Activated CD4-positive, alpha-beta memory T cell treated with anti-CD3 and anti-CD28 coated beads for 36 hours (primary cell): Measurements from ENCODE around the gene CPO. TPM values are rescaled to one million over a fixed set of nuclear protein-coding genes. Genes with fewer than 3 reads are reported as not detected.
"Not testable (repeated sequence)": the region's sequence is repeated elsewhere in the genome, so short reads cannot be mapped to it uniquely, and the experiment has no call there.

Experiments used
- CTCF ChIA-PET: fragments of 350-600 bp; sonication (Branson Sonifier 250); formaldehyde crosslinking; loops from one replicate; lab custom pipeline; 2021; ENCODE audit warnings: antibody characterized with exemption, inconsistent platforms; lab: Charles Lee
- POLR2A ChIA-PET: fragments of 350-600 bp; sonication (Branson Sonifier 250); formaldehyde crosslinking; loops from one replicate; lab custom pipeline; 2021; ENCODE audit warnings: antibody characterized with exemption; lab: Charles Lee
- DNase-seq: peaks from one replicate; pipeline ENCODE4 v3.0.0-alpha.2; 2020
- H3K27ac Mint-ChIP-seq: one replicate; pipeline ENCODE4 v1.8.0; 2021; ENCODE audit warnings: mixed read lengths
- H3K27me3 Mint-ChIP-seq: one replicate; pipeline ENCODE4 v1.8.0; 2021; ENCODE audit warnings: mixed read lengths
- H3K36me3 Mint-ChIP-seq: one replicate; pipeline ENCODE4 v1.8.0; 2021; ENCODE audit warnings: mixed read lengths
- H3K4me1 Mint-ChIP-seq: one replicate; pipeline ENCODE4 v1.8.0; 2021; ENCODE audit warnings: low read depth, mixed read lengths
- H3K4me3 Mint-ChIP-seq: one replicate; pipeline ENCODE4 v1.8.0; 2021; ENCODE audit warnings: mild to moderate bottlenecking, mixed read lengths
- H3K9me3 Mint-ChIP-seq: one replicate; pipeline ENCODE4 v1.8.0; 2021; ENCODE audit warnings: mixed read lengths
- intact Hi-C: fragments of 100-400 bp; cut with micrococcal nuclease; formaldehyde crosslinking; loops from one replicate; pipeline ENCODE4 v1.15.1; 2023
- total RNA-seq, 2 experiments: library from RNA; stranded (reverse); gene quantifications; one replicate each; pipeline ENCODE4 v1.2.3, GENCODE V29; 2021

CPO gene
- total RNA-seq, 2 experiments from 2014 or later: not detected

DNA sequence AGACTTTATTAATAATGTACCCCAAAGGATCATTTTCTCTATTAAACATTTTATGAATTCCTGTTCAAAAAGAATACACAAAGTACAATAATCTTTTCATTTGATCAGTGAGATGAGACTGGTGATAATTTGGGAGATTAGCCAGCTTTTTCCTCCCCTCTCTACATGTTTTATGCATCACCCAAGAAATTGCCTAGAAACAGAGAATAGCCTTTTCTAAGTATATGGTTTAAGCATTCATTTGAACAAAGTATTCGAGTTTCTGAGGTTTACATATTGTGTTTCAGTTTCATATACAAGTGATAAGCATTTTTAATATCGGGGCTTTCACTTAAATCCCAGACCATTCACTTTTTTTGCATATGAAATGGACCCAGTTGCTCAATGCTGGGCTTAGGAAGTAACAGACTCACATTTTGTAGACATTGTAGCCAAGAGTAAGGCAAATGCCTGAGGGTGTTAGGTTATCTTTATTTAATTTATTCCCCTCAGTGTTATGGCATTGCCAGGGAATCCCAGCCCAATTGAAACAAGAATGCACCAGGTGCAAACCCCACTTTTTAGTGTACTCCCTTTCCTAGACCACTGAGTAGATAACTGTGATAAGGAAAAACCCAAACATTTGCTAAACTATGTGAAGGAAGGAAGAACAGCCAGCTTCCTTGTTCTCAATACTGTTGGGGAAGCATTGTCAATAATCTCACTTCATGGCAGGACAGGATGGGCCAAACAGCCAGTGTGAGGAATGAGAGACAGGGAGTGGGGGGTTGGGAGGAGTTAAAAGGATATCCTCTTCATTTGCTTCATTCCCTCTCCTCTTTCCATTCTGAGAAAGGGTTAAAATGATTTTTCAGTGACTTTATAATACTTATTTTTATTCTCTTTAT, 3.5 kb downstream of the CPO start:
- POLR2A ChIA-PET: no interaction called here
- Mint-ChIP-seq H3K4me3 (no peak overlapping the region), H3K9me3 (peaks cover 10% of the 10 kb centered on the region), H3K36me3 (no peaks in the 10 kb centered on the region), H3K27ac (no peak overlapping the region), H3K4me1 (no peaks in the 10 kb centered on the region), H3K27me3 (no peaks in the 10 kb centered on the region)
- CTCF ChIA-PET: no interaction called here
- intact Hi-C loops: no loop called here
- DNase-seq: no peak

DNA sequence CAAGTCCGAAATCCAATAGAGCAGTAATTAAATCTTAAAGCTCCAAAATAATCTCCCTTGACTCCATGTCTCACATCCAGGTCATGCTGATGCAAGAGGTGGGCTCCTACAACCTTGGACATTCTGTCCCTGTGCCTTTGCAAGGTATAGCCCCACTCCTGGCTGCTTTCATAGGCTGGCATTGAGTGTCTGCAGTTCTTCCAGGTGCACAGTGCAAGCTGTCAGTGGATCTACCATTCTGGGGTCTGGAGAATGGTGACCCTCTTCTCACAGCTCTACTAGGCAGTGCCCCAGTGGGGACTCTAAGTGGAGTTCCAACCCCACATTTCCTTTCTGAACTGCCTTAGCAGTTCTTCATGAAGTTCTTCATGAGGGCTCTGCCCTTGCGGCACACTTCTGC, 14.1 kb downstream of the CPO start:
- H3K4me3 Mint-ChIP-seq, DNase-seq, intact Hi-C loops, H3K27me3 Mint-ChIP-seq, CTCF ChIA-PET, H3K36me3 Mint-ChIP-seq, POLR2A ChIA-PET, H3K27ac Mint-ChIP-seq, H3K4me1 Mint-ChIP-seq: not testable (repeated sequence)
- peaks cover 20% of the 10 kb centered on the region for H3K9me3 Mint-ChIP-seq

GRCh38 chr2:206955253-206955652, 15.9 kb downstream of the CPO start:
- no peak for DNase-seq
- ChIA-PET POLR2A (no interaction called here), CTCF (no interaction called here)
- no peaks in the 10 kb centered on the region for H3K27me3 Mint-ChIP-seq
- intact Hi-C loops: no loop called here
- no peak overlapping the region for H3K4me3 Mint-ChIP-seq
- no peaks in the 10 kb centered on the region for H3K4me1 Mint-ChIP-seq
- peaks cover 3% of the 10 kb centered on the region for H3K36me3 Mint-ChIP-seq
- no peak overlapping the region for H3K27ac Mint-ChIP-seq
- peaks cover 20% of the 10 kb centered on the region for H3K9me3 Mint-ChIP-seq

- ChIA-PET POLR2A (no interaction called here), CTCF (no interaction called here)
- intact Hi-C loops: no loop called here
- no peak for DNase-seq
- no peak overlapping the region for H3K27ac Mint-ChIP-seq
- H3K4me1 Mint-ChIP-seq: no peaks in the 10 kb centered on the region
- H3K4me3 Mint-ChIP-seq: no peak overlapping the region
- peaks cover 14% of the 10 kb centered on the region for H3K9me3 Mint-ChIP-seq
- peaks cover 3% of the 10 kb centered on the region for H3K36me3 Mint-ChIP-seq
- H3K27me3 Mint-ChIP-seq: no peaks in the 10 kb centered on the region
Measured at GRCh38 chr2:206958261-206958660, 18.9 kb downstream of the CPO start.

DNA sequence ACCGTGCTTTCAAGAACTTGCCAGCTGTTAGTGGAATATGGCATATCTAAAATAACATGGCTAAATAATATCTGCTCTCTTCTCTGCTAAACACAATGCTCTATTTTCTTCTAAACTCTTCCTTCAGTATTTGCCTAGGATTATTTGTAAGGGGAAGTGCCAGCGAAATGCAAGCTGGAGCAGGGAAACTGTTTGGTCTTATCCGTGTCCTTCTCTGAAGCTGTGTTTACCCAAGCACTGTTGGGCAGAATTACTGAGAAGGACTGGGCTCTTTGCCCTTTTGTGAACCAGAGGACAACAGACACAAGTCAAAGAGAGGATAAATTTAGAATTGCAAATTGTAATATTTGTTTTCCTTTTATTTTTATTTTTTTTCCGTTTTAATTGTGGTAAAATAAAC, 23.6 kb downstream of the CPO start:
- H3K4me3 Mint-ChIP-seq: no peak overlapping the region
- no peaks in the 10 kb centered on the region for H3K36me3 Mint-ChIP-seq
- H3K27ac Mint-ChIP-seq: no peak overlapping the region

DNA sequence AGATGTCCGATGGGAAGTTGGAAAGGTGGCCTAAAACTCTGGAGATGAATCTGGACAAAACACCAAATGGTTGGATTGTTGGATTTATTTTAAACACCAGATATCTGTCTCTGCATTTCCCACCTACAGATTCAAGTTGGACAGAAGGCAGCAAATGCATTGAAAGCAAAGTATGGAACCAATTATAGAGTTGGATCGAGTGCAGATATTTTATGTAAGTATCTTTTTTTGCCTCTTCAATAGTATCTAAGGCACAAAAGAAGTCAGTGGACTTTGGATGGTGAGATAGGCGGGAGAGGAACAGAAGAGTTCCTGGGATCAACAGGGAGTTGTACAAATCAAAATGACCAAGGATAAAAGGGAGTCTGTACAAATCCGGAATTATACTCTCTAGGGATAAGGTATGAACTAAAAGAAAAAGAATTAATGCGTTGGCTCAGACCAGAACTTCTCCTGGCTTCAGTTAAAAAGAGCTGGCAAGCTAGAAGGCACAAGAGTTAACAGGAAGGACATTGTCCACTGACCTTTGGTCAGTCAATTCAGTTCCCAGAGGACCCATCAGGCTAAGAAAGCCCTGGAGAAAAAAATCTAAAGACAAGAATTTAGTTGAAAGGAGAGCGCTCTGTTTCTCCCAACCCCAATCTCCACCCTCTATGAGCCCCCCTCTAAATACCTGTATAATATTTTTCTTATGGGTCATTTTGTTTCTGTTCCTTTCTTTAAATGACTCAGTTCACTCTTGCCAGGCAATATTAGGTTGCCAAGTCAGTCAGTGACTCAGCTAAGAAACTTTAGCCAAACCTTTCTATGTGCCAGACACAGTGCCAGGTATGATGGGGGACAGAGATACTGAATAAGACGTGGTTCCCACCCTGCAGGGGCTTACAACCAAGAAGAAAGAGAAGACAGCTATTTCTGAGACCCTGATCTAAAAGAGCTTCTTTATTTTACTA, 29.1 kb downstream of the CPO start:
- H3K9me3 Mint-ChIP-seq: no peaks in the 10 kb centered on the region
- CTCF ChIA-PET: no interaction called here
- intact Hi-C loops: no loop called here
- H3K4me1 Mint-ChIP-seq: no peaks in the 10 kb centered on the region
- no peaks in the 10 kb centered on the region for H3K36me3 Mint-ChIP-seq
- H3K27ac Mint-ChIP-seq: no peak overlapping the region
- DNase-seq: no peak
- H3K4me3 Mint-ChIP-seq: no peak overlapping the region
- POLR2A ChIA-PET: no interaction called here
- peaks cover 3% of the 10 kb centered on the region for H3K27me3 Mint-ChIP-seq

More for the DNA sequence above, 23.6 kb downstream of the CPO start:
- intact Hi-C loops: no loop called here
- H3K9me3 Mint-ChIP-seq: no peaks in the 10 kb centered on the region
- no peaks in the 10 kb centered on the region for H3K27me3 Mint-ChIP-seq
- no peaks in the 10 kb centered on the region for H3K4me1 Mint-ChIP-seq
- ChIA-PET CTCF (no interaction called here), POLR2A (interaction anchor here (1.1 kb wide), 1 partner anchor 160 kb away, joined by 3 read pairs; no protein-coding TSS in a partner anchor)
- no peak for DNase-seq

GRCh38 chr2:206969192-206969591, 29.9 kb downstream of the CPO start:
- peaks cover 5% of the 10 kb centered on the region for H3K27me3 Mint-ChIP-seq
- H3K4me3 Mint-ChIP-seq: no peak overlapping the region
- H3K9me3 Mint-ChIP-seq: no peaks in the 10 kb centered on the region
- no peaks in the 10 kb centered on the region for H3K36me3 Mint-ChIP-seq
- ChIA-PET CTCF (interaction anchor here (0.6 kb wide), 1 partner anchor 448 kb away, joined by 4 read pairs; no protein-coding TSS in a partner anchor), POLR2A (no interaction called here)
- intact Hi-C loops: no loop called here
- H3K27ac Mint-ChIP-seq: no peak overlapping the region
- H3K4me1 Mint-ChIP-seq: no peaks in the 10 kb centered on the region
- no peak for DNase-seq

DNA sequence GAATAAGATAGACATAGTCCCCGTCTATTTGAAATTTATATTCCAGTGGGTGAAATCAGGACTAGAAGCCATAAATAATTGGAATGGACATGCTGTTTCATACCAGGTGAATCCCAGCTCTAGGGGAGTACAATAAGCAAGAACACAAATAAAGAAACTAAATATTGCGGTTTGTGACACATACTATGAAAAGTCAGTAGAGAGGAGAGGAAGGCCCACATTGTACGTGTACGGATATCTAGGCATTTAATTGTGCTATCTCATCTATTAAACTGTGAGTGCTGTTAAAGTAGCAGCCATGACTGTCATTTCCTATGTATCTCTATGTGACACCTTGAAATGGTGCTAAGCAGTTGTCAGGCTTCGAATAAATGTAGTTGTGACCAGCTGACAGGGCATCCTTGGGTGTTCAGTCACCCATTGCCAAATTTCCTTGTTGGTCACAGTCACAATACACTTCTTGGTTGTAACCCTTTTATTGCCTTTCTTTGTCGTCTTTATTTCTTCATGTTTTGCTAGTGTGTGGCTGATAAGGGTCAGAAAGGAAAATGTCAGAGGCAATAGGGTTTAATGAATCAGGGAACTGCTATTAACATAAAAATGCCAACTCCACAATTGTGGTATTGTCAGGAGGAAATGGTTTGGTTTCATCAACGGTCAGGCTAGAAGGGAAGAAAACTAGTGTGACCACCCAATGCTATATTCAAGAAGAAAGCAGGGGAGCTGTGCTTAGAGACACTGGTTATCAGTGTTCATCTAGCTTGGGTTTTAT, 31.5 kb downstream of the CPO start:
- CTCF ChIA-PET: no interaction called here
- intact Hi-C loops: no loop called here

GRCh38 chr2:206971805-206972204, 32.5 kb downstream of the CPO start:
- no peaks in the 10 kb centered on the region for H3K4me1 Mint-ChIP-seq
- CTCF ChIA-PET: no interaction called here
- DNase-seq: no peak
- peaks cover 2% of the 10 kb centered on the region for H3K9me3 Mint-ChIP-seq
- peaks cover 5% of the 10 kb centered on the region for H3K27me3 Mint-ChIP-seq
- intact Hi-C loops: no loop called here
- H3K36me3 Mint-ChIP-seq: no peaks in the 10 kb centered on the region
- H3K4me3 Mint-ChIP-seq: no peak overlapping the region
- no peak overlapping the region for H3K27ac Mint-ChIP-seq
- POLR2A ChIA-PET: no interaction called here

More for the DNA sequence above, 31.5 kb downstream of the CPO start:
- no peaks in the 10 kb centered on the region for H3K36me3 Mint-ChIP-seq
- POLR2A ChIA-PET: no interaction called here
- peaks cover 5% of the 10 kb centered on the region for H3K27me3 Mint-ChIP-seq
- H3K27ac Mint-ChIP-seq: no peak overlapping the region
- H3K4me3 Mint-ChIP-seq: no peak overlapping the region
- H3K4me1 Mint-ChIP-seq: no peaks in the 10 kb centered on the region
- no peak for DNase-seq
- H3K9me3 Mint-ChIP-seq: peaks cover 2% of the 10 kb centered on the region

DNA sequence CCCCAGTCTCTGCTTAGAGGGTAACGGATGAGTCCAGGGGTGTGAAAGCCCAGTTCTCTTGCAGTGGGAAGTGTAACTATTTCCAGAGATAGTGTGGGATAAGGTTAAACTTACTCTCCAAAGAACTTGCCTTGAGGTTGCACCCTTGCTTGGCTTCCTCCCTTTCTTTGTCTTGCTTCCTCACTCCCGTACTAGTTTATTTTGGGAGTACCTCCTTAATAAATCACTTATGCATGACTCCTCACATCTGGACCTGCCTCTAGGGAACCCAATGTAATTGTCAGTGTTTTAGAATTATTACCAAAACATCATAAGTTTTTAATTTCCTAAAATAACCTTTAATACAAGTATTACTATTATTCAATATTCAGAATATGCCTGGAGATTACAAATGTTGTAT, 35.2 kb downstream of the CPO start:
- ChIA-PET POLR2A (no interaction called here), CTCF (interaction anchor here (0.7 kb wide), 1 partner anchor 214 kb away, joined by 3 read pairs; no protein-coding TSS in a partner anchor)
- H3K36me3 Mint-ChIP-seq: no peaks in the 10 kb centered on the region
- H3K4me1 Mint-ChIP-seq: no peaks in the 10 kb centered on the region
- intact Hi-C loops: no loop called here
- DNase-seq: no peak
- H3K27me3 Mint-ChIP-seq: peaks cover 5% of the 10 kb centered on the region
- no peak overlapping the region for H3K4me3 Mint-ChIP-seq
- peaks cover 2% of the 10 kb centered on the region for H3K9me3 Mint-ChIP-seq
- no peak overlapping the region for H3K27ac Mint-ChIP-seq

DNA sequence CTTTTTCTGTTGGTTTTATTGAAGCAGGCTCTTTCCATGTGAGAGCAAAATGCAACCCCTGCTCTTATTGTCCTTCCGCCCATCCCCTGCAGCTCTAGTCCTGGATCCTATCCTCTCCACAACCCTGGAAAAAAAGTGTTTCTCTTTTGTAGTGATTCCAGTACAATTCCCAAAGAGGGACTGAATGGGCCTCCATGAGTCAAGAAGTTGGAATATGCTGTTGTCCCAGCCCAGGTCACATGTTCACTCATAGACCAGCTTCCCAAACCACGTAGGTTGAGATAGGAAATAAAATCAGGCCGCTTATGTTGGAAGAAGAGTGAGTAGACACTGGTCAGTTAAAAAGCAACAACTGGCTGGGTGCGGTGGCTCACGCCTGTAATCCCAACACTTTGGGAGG, 39.4 kb downstream of the CPO start:
- no peak overlapping the region for H3K4me3 Mint-ChIP-seq
- H3K27ac Mint-ChIP-seq: no peak overlapping the region
- intact Hi-C loops: no loop called here
- CTCF ChIA-PET: no interaction called here
- H3K36me3 Mint-ChIP-seq: no peaks in the 10 kb centered on the region
- H3K4me1 Mint-ChIP-seq: no peaks in the 10 kb centered on the region
- DNase-seq: no peak
- H3K27me3 Mint-ChIP-seq: peaks cover 2% of the 10 kb centered on the region
- POLR2A ChIA-PET: no interaction called here
- peaks cover 2% of the 10 kb centered on the region for H3K9me3 Mint-ChIP-seq

DNA sequence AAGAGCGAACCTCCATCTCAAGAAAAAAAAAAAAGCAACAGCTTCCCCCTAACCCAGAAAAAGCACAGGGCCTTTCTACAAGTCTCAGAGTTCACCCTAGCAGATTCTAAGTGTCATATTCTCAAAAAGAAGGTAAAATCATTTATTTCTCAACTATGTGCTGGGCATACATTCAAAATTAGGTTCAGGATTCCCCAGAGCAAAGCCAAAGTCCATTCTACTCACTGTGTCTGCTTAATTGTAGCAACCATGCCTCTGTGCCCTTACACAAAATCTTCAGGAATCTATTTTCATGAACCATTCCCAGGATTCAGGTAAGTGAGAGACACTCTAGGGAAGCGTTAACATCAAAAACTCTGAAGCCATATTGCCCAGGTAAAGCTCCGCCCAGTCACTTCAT, 40.0 kb downstream of the CPO start:
- Mint-ChIP-seq H3K27me3 (no peaks in the 10 kb centered on the region), H3K9me3 (peaks cover 2% of the 10 kb centered on the region), H3K4me1 (no peaks in the 10 kb centered on the region), H3K27ac (no peak overlapping the region), H3K36me3 (no peaks in the 10 kb centered on the region), H3K4me3 (no peak overlapping the region)
- intact Hi-C loops: no loop called here
- ChIA-PET POLR2A (no interaction called here), CTCF (no interaction called here)
- no peak for DNase-seq
